Measurements from ENCODE around the gene CPA3. TPM values are rescaled to one million over a fixed set of nuclear protein-coding genes. Genes with fewer than 3 reads are reported as not detected.

Gene CPA3
- total RNA-seq, 1 experiment from 2014 or later = not detected

- Histone ChIP-seq H2AFZ (ENCODE audit: low read depth, low read length, poor library complexity, severe bottlenecking) (no peak overlapping the region), H3K9ac (ENCODE audit: low read length) (no peak overlapping the region), H3K4me2 (ENCODE audit: low read length) (no peak overlapping the region), H3K9me3 (ENCODE audit: control insufficient read depth in 1 of 2, insufficient read depth in 1 of 2, low read depth in 1 of 2, low read length in 2 of 2) (no peaks in the 10 kb centered on the region), H4K20me1 (ENCODE audit: insufficient read depth) (no peaks in the 10 kb centered on the region), H3K27ac (ENCODE audit: low read depth, low read length) (no peak overlapping the region), H3K36me3 (ENCODE audit: control insufficient read depth in 1 of 2, insufficient read depth in 2 of 2, low read length in 2 of 2) (no peaks in the 10 kb centered on the region), H3K9me2 (ENCODE audit: insufficient read depth) (no peaks in the 10 kb centered on the region), H3K4me3 (replicated peaks in 1 of 2; ENCODE audit: low read depth in 1 of 2, low read length in 2 of 2) (no peak overlapping the region), H3K27me3 (ENCODE audit: insufficient read depth, low read length) (no peaks in the 10 kb centered on the region), H3K79me2 (ENCODE audit: insufficient read depth, low read length) (no peaks in the 10 kb centered on the region), H3K4me1 (ENCODE audit: control insufficient read depth in 1 of 2, insufficient read depth in 2 of 2, low read length in 2 of 2) (no peaks in the 10 kb centered on the region)
- BruUV-seq (replicated peaks) = no TSS peak
- DNase-seq (ENCODE audit: low read depth, low spot score) (no peak), ATAC-seq (no peak)
- RAD21 ChIA-PET (ENCODE audit: low non-redundant PET in 1 of 2, low total read pairs in 2 of 2, uncharacterized antibody in 2 of 2, unreplicated experiment in 2 of 2) = no interaction called here
- TF ChIP-seq RAD21 (IDR thresholded peaks at IDR 0.05; ENCODE audit: low read depth) (no peak), EZH2phosphoT487 (IDR thresholded peaks at IDR 0.05; ENCODE audit: borderline replicate concordance) (no peak), POLR2A (IDR thresholded peaks at IDR 0.05; ENCODE audit: borderline replicate concordance, extremely low read depth, insufficient read depth, insufficient read length) (no peak), FOSL1 (IDR thresholded peaks at IDR 0.05; ENCODE audit: low read depth) (no peak), SIN3A (IDR thresholded peaks at IDR 0.05; ENCODE audit: low read depth) (no peak), CTCF (IDR thresholded peaks at IDR 0.05 in 2 of 3, conservative IDR thresholded peaks at IDR 0.05 in 1 of 3; ENCODE audit: borderline replicate concordance in 1 of 3, insufficient read depth in 1 of 3, low read depth in 2 of 3, low read length in 2 of 3) (no peak), SP1 (IDR thresholded peaks at IDR 0.05; ENCODE audit: low read depth) (no peak)
- CTCF ChIA-PET = interaction anchor here (0.9 kb wide), 1 partner anchor 77 kb away, joined by 3 read pairs; no protein-coding TSS in a partner anchor
- intact Hi-C loops (cut with micrococcal nuclease) = no loop called here
- POLR2A ChIA-PET = no interaction called here
These were observed 1.2 kb downstream of the CPA3 start for GRCh38 chr3:148866261-148866660.

GRCh38 chr3:148873270-148873927 is 8.3 kb downstream of the CPA3 start:
- no peaks in the 10 kb centered on the region for H3K9me3 ChIP-seq (ENCODE audit: control insufficient read depth in 1 of 2, insufficient read depth in 1 of 2, low read depth in 1 of 2, low read length in 2 of 2)
- no peak overlapping the region for H3K4me2 ChIP-seq (ENCODE audit: low read length)
- DNase-seq (ENCODE audit: low read depth, low spot score) = no peak
- H4K20me1 ChIP-seq (ENCODE audit: insufficient read depth) = no peaks in the 10 kb centered on the region
- no peak overlapping the region for H3K4me3 ChIP-seq (replicated peaks in 1 of 2; ENCODE audit: low read depth in 1 of 2, low read length in 2 of 2)
- H3K36me3 ChIP-seq (ENCODE audit: control insufficient read depth in 1 of 2, insufficient read depth in 2 of 2, low read length in 2 of 2) = no peaks in the 10 kb centered on the region
- intact Hi-C loops (cut with micrococcal nuclease) = no loop called here
- RAD21 ChIA-PET (ENCODE audit: low non-redundant PET in 1 of 2, low total read pairs in 2 of 2, uncharacterized antibody in 2 of 2, unreplicated experiment in 2 of 2) = no interaction called here
- no peak overlapping the region for H3K27ac ChIP-seq (ENCODE audit: low read depth, low read length)
- H3K79me2 ChIP-seq (ENCODE audit: insufficient read depth, low read length) = no peaks in the 10 kb centered on the region
- POLR2A ChIA-PET = no interaction called here
- no peaks in the 10 kb centered on the region for H3K27me3 ChIP-seq (ENCODE audit: insufficient read depth, low read length)
- no peak overlapping the region for H3K9ac ChIP-seq (ENCODE audit: low read length)
- no peaks in the 10 kb centered on the region for H3K4me1 ChIP-seq (ENCODE audit: control insufficient read depth in 1 of 2, insufficient read depth in 2 of 2, low read length in 2 of 2)
- no peak for ATAC-seq
- H3K9me2 ChIP-seq (ENCODE audit: insufficient read depth) = no peaks in the 10 kb centered on the region
- no peak overlapping the region for H2AFZ ChIP-seq (ENCODE audit: low read depth, low read length, poor library complexity, severe bottlenecking)
- BruUV-seq (replicated peaks) = no TSS peak
- CTCF ChIA-PET = no interaction called here
- TF ChIP-seq MAX (IDR thresholded peaks at IDR 0.05) (no peak), ZNF274 (IDR thresholded peaks at IDR 0.05; ENCODE audit: low read depth, low read length) (no peak), SIN3A (IDR thresholded peaks at IDR 0.05; ENCODE audit: low read depth) (no peak), JUND (IDR thresholded peaks at IDR 0.05) (no peak), CBX3 (IDR thresholded peaks at IDR 0.05; ENCODE audit: low read depth) (no peak), SP1 (IDR thresholded peaks at IDR 0.05; ENCODE audit: low read depth) (no peak), ZBTB33 (IDR thresholded peaks at IDR 0.05; ENCODE audit: extremely low read depth, insufficient replicate concordance, low read length) (no peak), TCF7L2 (IDR thresholded peaks at IDR 0.05; ENCODE audit: borderline replicate concordance, extremely low read depth, insufficient read depth, insufficient read length) (no peak), EZH2 (IDR thresholded peaks at IDR 0.05) (no peak), ELF1 (IDR thresholded peaks at IDR 0.05; ENCODE audit: borderline replicate concordance, low read depth) (no peak), ATF3 (IDR thresholded peaks at IDR 0.05) (no peak), POLR2AphosphoS5 (IDR thresholded peaks at IDR 0.05; ENCODE audit: low read depth, low read length) (no peak), EGR1 (IDR thresholded peaks at IDR 0.05; ENCODE audit: low read depth) (no peak)
